Stimulated activated CD8-positive, alpha-beta memory T cell treated with anti-CD3 and anti-CD28 coated beads, Interleukin-7, amount 100 ng/mL, for 4 hours (primary cell): ENCODE measurements around the gene CNTN6.
"Not testable (repeated sequence)": the region's sequence is repeated elsewhere in the genome, so short reads cannot be mapped to it uniquely, and the experiment has no call there.

Experiments used
- DNase-seq, 2 donors: peaks; one replicate each; pipeline ENCODE4 v3.0.0-alpha.2; 2020; ENCODE audit warnings: low read depth in 2 of 2

CNTN6 gene

DNA sequence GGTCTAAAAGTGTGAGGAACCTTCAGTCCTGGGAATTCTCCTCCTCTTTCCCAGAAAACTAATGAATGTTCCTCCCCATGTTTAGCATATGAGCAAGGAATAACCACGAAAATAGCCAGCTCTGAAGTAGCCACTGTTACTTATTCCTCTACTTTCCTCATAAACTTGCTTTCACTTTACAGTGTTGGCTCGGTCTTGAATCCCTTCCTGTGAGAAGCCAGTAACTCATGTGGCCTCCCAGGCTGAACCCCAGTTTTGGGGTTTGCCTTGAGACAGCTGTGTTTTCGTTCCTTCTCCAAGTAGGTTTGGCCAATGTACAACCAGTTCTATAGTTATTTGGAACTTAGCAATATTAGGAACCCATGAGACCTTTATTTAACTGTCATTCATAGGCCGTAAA lies 195.0 kb downstream of the CNTN6 start:
- no peak for DNase-seq

DNA sequence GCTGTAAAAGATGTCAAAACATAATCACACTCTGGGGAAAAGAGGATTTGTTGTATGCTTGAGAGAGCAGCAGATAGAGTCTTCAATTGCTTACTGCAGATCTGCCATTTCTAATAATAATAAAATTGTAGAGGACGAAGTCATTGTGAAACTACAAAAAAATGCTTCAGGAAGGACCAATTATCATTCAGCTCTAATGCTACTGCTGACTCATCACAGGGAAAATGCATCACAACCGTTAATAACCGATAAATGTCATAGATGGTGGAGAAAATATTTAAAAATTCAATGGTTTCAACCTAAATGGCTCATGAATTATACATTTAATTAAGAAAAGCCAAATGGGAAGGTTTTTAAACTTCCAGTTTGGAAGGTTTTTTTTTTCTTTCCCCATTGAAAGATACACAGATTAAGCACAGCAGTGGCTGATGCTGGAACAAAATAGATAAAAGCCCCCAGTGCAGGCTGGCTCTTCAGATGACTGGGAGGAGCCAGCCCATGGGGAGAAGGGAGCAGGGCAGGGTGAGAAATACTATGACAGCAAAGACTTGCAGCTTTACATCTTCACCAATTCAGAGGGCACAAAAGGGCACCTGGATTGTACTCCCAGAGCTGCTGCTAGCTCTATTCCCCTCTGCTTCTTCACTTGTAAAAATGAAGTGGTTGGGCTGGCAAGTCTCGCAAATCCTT lies 196.1 kb downstream of the CNTN6 start:
- no peak for DNase-seq

GRCh38 chr3:1292571-1293071 lies 199.8 kb downstream of the CNTN6 start:
- DNase-seq: no peak

DNA sequence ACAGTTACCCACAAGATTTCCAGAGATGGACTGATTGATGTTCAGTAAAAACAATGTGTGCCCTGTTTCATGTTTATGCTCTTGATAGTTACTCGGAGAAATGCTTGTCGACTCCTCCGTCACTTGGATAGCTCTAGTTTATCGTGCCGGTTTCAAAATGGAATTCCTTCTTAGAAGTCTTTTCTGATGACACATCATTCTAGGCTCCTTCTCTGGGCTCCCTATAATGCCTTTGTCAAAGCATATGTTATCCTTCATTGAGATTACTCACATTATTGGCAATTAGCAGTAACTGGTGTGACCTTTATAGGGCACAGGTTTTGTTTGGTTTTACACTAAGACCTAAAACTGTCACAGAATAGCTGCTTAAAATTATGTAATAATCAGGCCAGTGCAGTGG lies 201.8 kb downstream of the CNTN6 start:
- DNase-seq: no peak

DNA sequence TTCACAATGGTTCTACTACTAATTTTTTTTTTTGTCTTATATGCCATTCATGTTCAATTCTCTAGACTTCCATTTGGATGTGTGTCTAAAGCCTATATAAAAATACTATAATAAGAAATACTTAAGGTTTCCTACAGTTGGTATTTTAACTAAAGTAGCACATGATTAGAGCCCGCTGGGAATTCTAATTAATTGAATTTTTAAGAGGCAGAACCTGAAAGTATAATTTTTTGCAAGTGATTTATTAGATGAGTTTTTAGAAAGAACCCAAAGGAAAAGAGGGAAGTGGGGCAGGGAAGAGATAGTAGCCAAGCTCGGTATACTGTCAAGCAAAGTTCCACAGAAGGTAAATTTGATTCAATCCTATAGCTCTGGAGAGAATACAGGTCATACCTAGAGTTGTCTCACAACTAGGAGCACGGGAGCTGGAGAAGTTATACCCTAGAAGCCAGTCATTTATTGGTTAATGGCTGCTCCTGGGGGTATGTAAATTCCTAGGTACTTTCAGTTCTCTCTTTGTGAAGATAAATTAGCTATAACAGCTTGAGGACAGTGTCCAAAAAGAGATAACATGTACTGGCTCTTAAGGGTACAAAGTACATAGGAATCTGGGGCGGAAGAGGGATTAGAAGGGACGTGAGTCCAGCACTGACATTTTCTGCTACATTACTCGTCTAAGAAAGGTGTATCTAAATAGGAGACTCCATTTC lies 225.6 kb downstream of the CNTN6 start:
- no peak for DNase-seq

- no peak for DNase-seq
Observed at GRCh38 chr3:1326546-1326945, 233.7 kb downstream of the CNTN6 start.

DNA sequence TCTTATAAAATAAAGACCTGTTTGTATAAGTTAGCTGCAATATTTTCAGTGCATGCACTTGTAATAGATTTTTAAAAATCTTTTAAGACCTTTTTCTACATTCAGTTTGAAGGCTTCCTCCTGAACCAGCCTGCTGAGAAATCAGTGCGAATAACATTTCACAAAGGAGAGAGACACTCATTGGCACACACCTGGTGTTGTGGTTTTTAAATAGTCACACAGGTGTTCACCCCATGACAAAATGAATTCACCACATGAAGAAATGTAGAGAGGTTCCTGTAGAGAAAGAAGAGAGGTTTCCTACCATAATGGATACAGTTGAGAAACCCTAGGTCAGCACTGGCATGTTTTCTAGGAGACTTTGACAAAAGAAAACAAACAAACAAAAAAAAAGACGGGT lies 237.3 kb downstream of the CNTN6 start:
- no peak for DNase-seq

DNA sequence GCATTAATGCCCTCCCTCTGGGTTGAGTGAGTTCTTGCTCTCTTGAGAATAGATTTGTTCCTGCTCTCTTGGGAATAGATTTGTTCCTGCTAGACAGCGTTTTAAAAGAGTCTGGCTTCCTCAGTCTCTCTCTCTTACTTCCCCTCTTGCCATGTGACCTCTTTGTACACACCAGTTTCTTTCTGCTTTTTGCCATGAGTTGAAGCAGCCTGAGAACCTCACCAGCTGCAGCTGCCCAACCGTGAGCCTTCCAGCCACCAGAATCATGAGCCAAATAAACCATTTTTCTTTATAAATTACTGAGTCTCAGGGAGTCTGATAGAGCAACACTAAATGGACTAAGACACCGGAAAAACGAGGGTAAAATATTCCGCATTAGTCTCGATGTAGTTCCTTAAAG lies 253.6 kb downstream of the CNTN6 start:
- DNase-seq: no peak

- no peak for DNase-seq
Observed at GRCh38 chr3:1348547-1348946, 255.7 kb downstream of the CNTN6 start.

DNA sequence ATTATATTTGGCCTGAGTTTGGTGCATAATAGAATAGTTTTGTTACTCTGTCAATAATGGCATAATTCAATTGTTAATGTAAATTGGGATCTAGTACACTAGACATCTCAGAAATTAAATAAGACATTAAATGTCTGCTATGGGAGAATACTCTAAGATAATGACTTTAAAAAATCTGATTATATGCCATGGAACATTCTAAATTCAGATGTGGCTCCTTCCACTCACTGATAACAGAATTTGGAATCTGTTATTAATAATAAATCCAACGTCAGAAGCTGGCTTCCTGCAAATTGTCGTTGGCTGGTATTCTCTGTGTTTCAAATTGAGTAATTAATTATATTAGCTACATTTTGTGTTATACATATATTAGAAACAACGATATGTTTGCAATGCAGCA lies 258.1 kb downstream of the CNTN6 start:
- no peak for DNase-seq

GRCh38 chr3:1355691-1356090 lies 262.9 kb downstream of the CNTN6 start:
- DNase-seq: no peak

- DNase-seq: no peak
Observed at GRCh38 chr3:1356101-1356500, 263.3 kb downstream of the CNTN6 start.

DNA sequence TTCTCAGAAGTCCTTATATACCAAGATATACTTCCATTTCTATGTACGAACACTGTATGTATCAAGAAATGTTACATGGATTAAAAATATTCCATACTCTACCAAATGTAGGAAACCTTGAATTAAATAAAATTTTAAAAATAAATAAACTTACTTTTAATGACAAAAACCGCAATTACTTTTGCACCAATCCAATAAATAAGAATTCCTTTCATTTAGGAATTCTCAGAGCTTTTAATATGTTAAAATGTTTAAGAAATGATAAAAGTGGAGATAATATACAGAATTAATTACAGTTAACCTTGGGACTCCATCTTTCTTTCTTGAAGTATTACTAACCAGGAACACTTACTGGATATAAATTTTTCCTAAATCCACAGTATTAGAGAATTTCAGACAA lies 272.7 kb downstream of the CNTN6 start:
- DNase-seq: no peak

- no peak for DNase-seq
Observed at GRCh38 chr3:1374471-1374870, 281.6 kb downstream of the CNTN6 start.

DNA sequence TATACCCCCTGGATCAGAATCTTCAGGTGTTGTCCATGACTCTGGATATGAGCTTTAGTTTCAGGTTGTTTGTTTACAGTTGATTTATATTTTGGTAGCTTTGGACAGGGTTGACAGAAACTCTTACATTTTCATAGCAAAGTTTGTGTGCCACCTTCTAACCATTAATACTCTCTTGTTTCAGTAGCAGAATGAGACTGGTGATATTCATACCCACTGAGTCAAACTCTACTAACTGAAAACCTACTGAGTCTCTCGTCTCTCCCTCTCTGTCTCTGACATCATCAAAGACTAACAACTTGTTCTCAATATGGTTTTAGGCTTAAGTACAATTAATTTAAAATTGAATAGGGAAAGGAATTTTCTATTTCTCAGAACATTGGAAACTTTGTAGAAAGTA lies 282.3 kb downstream of the CNTN6 start:
- DNase-seq: no peak

DNA sequence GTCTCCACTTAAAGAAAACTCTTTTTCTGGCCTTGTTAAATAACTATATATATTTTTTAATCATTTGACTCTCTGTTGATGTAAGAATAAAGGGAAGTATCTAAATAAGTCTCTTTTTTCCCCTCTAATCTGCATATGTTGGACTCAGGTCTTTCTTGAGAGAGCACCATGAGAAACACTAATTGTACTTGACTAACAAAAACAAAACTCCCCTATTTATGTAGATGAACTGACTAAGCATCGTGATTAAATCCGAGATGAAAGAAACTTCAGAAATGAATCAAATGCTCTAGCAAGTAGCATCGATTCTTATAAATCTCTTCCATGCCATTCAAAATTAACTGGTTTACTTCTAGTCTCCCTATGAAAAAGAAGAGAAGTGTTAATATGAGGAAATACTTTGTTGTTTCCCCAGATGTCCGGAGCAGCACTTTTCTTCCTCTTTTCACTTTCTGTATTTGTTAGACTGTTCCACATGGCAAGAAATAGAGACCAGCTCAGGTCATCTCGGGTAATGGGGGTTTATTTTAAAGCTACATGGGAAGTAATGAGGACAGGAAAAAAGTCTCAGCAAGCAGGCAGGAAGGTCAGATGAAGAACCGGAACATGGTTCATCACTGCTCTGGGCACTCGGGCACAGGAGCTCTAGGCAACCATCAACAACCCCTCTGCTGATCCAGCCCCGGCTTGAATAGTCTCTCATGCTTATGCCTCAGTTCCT lies 288.3 kb downstream of the CNTN6 start:
- no peak for DNase-seq

DNA sequence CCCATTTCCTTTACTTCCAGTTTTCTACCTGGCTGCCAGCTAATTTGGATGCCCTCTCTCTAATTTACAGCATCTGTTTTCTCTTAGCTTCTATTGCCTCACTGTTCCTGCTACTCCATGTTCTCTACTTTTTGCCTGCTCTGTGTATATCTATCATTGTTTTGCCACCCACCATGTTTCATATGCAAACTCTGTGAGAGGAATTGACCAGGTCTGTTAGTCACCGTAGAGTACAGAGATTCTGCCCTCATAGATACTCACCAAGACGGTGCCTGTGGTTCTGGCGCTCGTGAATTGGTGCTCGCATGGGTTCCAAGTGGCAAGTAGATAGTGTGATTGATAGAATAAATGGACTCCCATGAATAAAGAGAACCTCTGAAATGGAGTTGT lies 288.8 kb downstream of the CNTN6 start:
- DNase-seq: no peak

- not testable (repeated sequence) for DNase-seq
Observed at GRCh38 chr3:1387396-1387905, 294.6 kb downstream of the CNTN6 start.

DNA sequence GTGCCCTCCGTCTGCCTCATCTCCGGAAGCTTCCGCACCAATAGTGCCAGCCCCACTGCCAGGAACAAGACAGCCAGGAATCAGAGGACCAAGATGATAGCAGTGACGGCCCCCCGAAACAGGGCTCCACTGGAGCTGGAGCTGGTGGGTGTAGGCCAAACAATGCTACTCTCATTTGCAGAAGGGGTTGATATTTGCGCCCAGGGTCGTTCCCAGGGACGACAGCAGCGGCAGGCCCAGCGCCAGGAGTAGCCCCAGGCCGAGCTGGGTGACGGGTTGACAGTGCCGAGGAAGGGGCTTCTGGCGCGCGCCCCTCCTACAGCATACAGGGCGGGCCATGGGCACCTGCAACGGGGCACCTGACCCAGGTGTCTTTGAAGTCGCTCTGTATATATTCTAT lies 301.4 kb downstream of the CNTN6 start:
- DNase-seq: no peak

GRCh38 chr3:1400571-1400970 lies 307.7 kb downstream of the CNTN6 start:
- DNase-seq: no peak

GRCh38 chr3:1404270-1404962 lies 311.6 kb downstream of the CNTN6 start:
- no peak for DNase-seq

DNA sequence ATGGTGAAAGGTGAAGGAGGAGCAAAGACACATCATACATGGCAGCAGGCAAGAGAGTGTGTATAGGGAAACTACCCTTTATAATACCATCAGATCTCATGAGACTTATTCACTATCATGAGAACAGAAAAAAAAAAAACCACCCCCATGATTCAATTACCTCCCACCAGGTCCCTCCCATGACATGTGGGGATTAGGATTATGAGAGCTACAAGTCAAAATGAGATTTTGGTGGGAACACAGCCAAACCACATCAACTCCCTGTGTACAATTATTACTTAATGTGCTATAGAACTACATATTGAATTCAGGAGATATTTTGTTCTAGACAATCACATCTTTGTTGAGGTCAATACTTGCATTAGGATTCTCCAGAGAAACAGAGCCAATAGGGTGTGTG lies 313.4 kb downstream of the CNTN6 start:
- no peak for DNase-seq
